Measurements from ENCODE around the gene SMURF2.

GRCh38 chr17:64535357-64535756 is 126.8 kb downstream of the SMURF2 start:
- TF ChIP-seq, protein P1, sequence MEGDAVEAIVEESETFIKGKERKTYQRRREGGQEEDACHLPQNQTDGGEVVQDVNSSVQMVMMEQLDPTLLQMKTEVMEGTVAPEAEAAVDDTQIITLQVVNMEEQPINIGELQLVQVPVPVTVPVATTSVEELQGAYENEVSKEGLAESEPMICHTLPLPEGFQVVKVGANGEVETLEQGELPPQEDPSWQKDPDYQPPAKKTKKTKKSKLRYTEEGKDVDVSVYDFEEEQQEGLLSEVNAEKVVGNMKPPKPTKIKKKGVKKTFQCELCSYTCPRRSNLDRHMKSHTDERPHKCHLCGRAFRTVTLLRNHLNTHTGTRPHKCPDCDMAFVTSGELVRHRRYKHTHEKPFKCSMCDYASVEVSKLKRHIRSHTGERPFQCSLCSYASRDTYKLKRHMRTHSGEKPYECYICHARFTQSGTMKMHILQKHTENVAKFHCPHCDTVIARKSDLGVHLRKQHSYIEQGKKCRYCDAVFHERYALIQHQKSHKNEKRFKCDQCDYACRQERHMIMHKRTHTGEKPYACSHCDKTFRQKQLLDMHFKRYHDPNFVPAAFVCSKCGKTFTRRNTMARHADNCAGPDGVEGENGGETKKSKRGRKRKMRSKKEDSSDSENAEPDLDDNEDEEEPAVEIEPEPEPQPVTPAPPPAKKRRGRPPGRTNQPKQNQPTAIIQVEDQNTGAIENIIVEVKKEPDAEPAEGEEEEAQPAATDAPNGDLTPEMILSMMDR (IDR thresholded peaks at IDR 0.05): no peak
- no peak for TF ChIP-seq EZH2phosphoT487 (IDR thresholded peaks at IDR 0.05)
- no peak for TF ChIP-seq EZH2 (IDR thresholded peaks at IDR 0.05)

Measured in neural progenitor cell (in vitro differentiated cells).